Stimulated activated naive CD8-positive, alpha-beta T cell treated with anti-CD3 and anti-CD28 coated beads, Interleukin-15, Interleukin-2, amounts not matched to agents 100 U/mL and 50 U/mL, for 24 hours (primary cell): ENCODE data around the gene AMPD2.
A peak's percentile ranks its signal among the peaks of the same experiment; 100 is the strongest.

Source experiments
- ATAC-seq: fragments of 150-1000 bp; cut with Tn5 transposase; one replicate; pipeline ENCODE4 v1.10.0; 2021
- DNase-seq: peaks from one replicate; pipeline ENCODE4 v3.0.0; 2021

Gene AMPD2

GRCh38 chr1:109630898-109631512 is 11.4 kb downstream of the AMPD2 start:
- DNase-seq = no peak
- ATAC-seq = no peak

- DNase-seq = no peak
- ATAC-seq = no peak
Measured at GRCh38 chr1:109631513-109632505, 12.2 kb downstream of the AMPD2 start.

DNA sequence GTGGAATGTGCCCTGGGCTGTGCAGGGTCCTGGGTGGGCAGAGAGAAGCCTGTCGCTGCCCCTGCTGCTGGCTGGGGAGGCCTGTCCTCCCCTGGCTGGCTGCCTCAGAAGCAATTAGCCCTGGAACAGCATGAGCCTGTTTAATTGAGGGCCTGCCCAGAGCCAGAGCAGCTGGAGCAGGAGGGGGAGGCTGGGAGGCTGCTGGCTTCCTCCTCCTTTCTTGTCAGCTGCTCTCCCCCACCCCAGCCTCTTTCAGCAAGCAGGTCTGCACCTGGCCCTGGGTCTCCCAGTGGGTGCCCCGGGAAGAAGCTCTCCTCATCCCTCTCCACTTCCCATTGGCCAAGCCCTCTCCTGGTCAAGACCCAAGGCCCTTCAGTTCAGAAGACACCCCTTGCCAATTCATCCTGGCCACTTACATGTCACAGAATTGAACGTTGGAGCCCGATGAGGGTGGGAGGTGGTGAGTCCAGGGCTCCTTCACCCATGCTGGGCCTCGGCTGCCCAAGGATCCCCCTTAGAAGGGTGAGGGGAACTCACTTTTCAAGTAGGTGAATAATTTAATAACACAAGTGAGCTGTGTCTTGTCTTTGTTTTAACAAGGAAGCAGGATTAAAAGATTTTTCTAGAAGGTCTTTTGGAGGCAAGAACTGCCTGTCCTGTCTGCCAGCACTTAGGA is 13.2 kb downstream of the AMPD2 start:
- DNase-seq (no peak), ATAC-seq (no peak)

DNA sequence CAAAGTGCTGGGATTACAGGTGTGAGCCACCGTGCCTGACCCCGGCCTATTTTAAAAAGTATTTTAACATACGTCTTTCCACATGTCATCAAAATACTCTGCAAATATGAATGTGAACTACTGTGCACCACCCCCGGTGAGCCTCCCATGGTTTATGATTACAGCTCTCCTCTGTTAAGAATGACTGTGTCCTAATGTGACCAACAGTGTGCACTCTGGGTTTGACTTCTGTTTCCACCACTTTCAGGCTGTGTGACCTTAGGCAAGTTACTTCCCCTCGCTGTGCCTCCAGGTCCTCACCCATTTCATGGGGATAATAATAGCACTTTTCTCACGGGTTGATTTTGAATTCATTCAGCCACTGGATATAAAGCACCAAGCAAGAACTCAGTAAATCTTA is 14.7 kb downstream of the AMPD2 start:
- no peak for ATAC-seq
- DNase-seq = no peak

DNA sequence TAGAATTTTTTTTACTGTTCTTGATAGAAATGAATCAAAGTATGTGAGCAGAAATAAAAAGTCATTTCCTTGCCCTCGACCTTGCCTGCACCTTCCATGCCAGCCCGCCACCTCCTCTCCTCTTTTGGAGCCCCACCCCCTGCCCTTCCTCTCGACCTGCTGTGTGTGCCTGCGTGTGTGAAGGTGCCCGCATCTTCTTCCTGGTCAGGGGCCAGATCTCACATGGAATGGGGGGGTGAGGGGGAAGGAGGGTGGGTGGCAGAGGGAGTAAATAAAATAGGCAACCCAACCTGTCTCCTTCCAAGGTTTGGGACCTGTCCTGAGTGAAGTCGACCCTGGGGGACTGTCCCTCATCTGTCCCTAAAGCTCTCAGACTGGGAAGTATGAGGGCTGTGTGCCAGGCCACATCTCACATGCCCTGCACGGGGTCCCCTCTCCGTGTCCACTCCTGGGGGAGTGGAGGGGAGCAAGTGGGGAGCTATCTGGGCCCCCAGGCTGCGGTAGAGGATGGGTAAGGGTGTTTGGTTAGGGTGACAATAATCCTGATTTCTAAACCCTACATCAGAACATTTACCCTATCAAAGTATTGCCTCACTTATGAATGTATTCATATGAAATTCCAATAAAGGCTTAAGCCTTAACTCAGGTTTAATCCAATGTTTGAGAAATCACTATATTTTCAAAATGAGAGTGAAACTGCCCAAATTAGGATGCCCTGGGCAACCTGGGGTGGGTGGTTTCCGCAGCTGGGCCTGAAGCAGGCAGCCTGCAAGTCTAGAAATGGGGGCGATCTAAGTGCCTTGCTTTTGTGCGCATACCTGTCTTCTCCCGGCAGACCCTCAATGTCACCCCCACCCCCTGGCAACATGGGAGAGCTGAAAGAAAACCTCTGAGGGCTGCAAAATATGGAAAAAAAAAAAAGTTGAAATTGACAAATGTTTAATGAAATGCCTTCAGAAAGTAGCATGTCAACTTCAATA is 15.4 kb downstream of the AMPD2 start:
- peak; percentile 17 for ATAC-seq
- no peak for DNase-seq

DNA sequence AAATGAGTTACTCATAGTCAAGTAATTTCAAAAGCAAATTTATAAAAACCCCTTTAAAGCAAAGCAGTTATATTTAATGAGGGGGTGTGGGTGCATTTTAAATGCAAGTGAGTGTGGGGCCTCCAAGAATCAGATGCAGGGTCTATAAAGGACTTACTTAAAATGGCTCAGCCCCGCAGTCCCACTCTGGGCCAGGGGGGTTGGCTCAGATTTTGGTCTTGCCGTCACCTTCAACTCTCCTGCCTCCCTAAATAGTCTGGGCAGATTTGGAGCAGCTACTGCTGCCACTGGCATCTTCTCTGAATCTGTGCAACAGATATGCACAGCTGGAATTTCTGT is 16.2 kb downstream of the AMPD2 start:
- ATAC-seq (no peak), DNase-seq (no peak)

- no peak for ATAC-seq
- no peak for DNase-seq
Measured at GRCh38 chr1:109636201-109636952, 16.7 kb downstream of the AMPD2 start.

DNA sequence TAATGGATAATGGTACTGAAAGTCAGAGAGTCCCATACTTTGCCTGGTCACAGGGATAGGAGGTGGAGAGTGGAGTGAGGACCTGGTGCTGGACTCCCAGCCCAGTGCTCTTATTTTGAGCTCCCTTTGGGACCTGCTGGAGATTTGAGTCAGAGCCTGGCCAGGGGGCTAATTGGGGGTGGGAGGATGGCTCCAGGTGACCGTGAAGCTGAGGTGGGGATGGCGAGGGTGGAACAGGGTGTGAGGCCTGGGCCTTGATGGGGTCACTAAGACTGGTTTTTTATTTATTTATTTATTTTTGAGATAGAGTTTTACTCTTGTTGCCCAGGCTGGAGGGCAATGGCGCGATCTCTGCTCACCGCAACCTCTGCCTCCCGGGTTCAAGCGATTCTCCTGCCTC is 17.8 kb downstream of the AMPD2 start:
- ATAC-seq (no peak), DNase-seq (no peak)

DNA sequence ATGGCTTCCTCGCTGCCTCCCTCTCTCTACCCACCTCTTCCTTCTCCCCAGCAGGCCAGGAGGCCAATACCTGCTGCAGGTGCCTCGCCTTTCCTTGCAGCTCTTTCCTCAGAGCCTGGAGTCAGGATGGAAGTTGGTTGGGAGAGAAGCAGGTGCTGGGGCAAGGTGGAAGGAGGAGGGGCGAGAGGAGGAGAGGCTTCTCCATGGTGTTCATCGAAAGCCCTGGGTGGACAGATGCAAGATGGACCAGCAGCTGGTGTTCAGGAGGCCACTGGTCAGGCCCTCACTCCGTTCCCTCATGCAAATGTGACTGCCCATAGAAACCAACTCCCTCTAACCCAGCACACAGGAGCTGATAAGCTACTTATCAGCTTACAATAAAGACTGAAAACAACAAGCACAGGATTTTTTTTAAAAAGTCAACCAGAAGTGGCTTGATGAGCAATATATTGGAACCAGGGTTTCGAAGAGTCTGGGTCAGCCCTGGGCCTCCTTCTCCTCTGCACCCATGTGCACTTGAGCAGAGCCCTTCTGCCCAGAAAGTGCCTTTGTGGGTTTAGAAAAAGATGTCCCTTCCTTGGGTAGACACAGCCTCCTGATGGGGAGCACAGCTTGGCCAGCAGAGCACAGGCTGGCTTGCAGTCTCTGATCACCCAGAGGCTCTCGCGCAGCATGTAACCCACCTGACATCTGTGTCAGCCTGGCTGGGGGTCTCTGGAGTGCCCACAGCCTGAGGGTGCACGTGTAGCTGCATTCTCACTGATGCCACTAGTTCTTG is 19.6 kb downstream of the AMPD2 start:
- DNase-seq = no peak
- no peak for ATAC-seq

GRCh38 chr1:109639841-109640184 is 20.2 kb downstream of the AMPD2 start:
- DNase-seq (no peak), ATAC-seq (no peak)

DNA sequence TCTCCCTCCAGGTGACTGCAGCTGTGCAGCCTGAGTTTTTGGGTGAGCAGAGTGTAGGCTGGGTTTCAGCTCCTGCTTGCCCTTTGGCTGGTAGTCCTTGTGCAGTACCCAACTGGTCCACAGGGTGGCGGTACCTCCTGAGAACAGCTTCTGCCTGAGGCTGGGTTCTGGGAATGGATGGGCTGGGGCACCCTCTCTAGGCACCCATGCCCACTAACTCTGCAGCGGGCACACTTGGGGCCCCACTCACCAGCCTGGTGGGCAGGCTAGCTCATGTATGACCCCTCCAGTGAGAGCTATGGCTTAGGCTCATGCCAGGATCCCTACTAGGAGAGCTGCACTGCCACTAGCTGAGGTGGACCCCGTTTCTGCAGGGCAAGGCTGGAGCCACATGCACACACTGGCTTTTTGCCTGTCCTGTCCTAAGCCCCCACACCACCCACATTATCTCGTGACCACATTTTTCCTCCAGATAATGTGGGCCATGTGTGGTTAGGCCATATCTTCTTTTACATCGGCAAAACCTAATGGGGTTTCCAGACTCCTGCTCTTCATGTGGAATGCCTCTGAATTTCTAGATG is 20.7 kb downstream of the AMPD2 start:
- DNase-seq = peak; percentile 96
- peak; percentile 72 for ATAC-seq

- ATAC-seq (no peak), DNase-seq (no peak)
Measured at GRCh38 chr1:109641078-109641740, 21.6 kb downstream of the AMPD2 start.

DNA sequence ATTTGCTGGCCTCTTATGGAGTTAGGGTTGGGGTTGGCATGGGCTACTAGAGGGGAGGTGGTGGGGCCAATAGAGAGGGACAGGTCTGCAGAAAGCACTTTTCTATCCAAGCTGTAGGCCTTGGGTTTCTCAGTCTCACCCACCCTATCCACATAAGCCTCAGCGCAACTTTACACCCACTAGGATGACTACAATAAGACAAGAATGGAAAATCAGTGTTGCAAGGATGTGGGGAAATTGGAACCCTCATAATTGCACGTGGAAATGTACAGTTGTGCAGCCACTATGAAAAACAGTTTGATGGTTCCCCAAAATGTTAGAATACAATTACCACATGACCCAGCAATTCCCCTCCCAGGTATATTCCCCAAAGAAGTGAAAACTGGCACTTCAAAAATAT is 22.2 kb downstream of the AMPD2 start:
- DNase-seq (no peak), ATAC-seq (no peak)

- no peak for DNase-seq
- no peak for ATAC-seq
Measured at GRCh38 chr1:109642626-109643025, 23.0 kb downstream of the AMPD2 start.

- peak; percentile 95 for DNase-seq
- peak; percentile 98 for ATAC-seq
Measured at GRCh38 chr1:109643385-109644230, 24.0 kb downstream of the AMPD2 start.

GRCh38 chr1:109644670-109645069 is 25.0 kb downstream of the AMPD2 start:
- no peak for DNase-seq
- ATAC-seq = no peak

- DNase-seq (no peak), ATAC-seq (no peak)
Measured at GRCh38 chr1:109649491-109649914, 29.9 kb downstream of the AMPD2 start.

- ATAC-seq (no peak), DNase-seq (no peak)
Measured at GRCh38 chr1:109650609-109651008, 31.0 kb downstream of the AMPD2 start.

GRCh38 chr1:109652402-109652801 is 32.8 kb downstream of the AMPD2 start:
- ATAC-seq (no peak), DNase-seq (no peak)
